Muscle layer of duodenum (tissue), 2 donors: Measurements from ENCODE around the gene PPY.
"Not testable (repeated sequence)": the region's sequence is repeated elsewhere in the genome, so short reads cannot be mapped to it uniquely, and the experiment has no call there.

Experiments
- H3K27ac ChIP-seq: one replicate; pipeline ENCODE4 v1.7.0; 2013; ENCODE audit warnings: mild to moderate bottlenecking, low read length
- H3K27me3 ChIP-seq: one replicate; pipeline ENCODE4 v1.7.0; 2013; ENCODE audit warnings: low read depth, mild to moderate bottlenecking, control low read depth, low read length
- H3K36me3 ChIP-seq, 2 donors: one replicate each; pipeline ENCODE4 v1.7.0; 2013; ENCODE audit warnings: low read length in 2 of 2, control low read depth in 1 of 2, mild to moderate bottlenecking in 1 of 2; ENCODE audit not compliant: insufficient read depth in 2 of 2, control insufficient read depth in 1 of 2
- H3K4me1 ChIP-seq, 2 donors: one replicate each; pipeline ENCODE4 v1.7.0; 2013; ENCODE audit warnings: low read length in 2 of 2, mild to moderate bottlenecking in 2 of 2, control low read depth in 1 of 2, moderate library complexity in 1 of 2; ENCODE audit not compliant: insufficient read depth in 2 of 2, control insufficient read depth in 1 of 2
- H3K4me3 ChIP-seq, 2 donors: one replicate each; pipeline ENCODE4 v1.7.0; 2013; ENCODE audit warnings: low read length in 2 of 2, low read depth in 1 of 2, mild to moderate bottlenecking in 1 of 2
- H3K9me3 ChIP-seq, 2 donors: one replicate each; pipeline ENCODE4 v1.7.0; 2013; ENCODE audit warnings: low read length in 2 of 2, control low read depth in 1 of 2, mild to moderate bottlenecking in 1 of 2; ENCODE audit not compliant: control insufficient read depth in 1 of 2
- donor health status: healthy.

Gene PPY

DNA sequence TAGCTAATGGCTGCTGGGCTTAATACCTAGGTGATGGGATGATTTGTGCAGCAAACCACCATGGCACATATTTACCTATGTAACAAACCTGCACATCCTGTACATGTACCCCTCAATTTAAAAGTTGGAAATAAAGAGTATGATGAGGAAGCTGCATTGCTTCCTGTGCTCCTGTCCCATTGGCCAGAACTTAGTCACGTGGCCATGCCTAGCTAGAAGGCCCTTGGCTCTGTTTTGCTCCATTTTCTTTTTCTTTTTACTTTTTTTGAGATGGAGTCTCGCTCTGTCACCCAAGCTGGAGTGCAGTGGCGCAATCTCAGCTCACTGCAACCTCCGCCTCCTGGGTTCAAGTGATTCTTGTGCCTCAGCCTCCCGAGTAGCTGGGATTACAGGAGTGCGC, 19.0 kb upstream of the PPY start:
- not testable (repeated sequence) for H3K27me3 ChIP-seq, H3K4me1 ChIP-seq, H3K36me3 ChIP-seq, H3K4me3 ChIP-seq, H3K27ac ChIP-seq, H3K9me3 ChIP-seq

DNA sequence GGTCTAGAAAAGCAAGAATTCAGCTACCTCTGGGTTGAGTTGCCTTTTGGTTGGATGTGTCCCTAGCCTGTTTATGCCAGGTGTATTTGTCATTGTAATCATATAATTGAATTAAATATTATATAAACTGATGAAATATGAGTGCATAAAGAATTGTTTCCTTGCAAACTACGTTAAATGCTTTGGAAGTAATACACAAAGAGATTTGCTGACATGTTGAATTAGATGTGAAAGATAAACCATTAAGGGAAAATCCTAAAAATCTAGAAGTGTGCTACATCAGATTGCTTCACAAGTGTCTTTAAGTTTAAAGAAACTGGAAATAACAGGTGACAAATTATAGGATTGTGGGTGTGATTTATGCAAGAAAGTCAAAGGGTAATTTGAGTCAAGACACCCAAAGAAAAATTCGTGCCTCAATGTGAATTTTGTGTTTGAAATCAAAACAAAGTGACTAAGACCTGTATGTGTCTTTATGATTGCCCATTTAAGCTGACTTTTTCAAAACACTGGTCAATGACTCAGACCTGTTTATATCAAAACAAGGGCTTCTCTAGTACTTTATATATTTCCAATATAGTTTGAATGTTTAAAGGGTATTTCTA, 16.6 kb upstream of the PPY start:
- no peak overlapping the region for H3K27ac ChIP-seq
- H3K4me3 ChIP-seq: no peak overlapping the region
- peaks cover 7% of the 10 kb centered on the region for H3K27me3 ChIP-seq
- no peaks in the 10 kb centered on the region for H3K36me3 ChIP-seq
- no peaks in the 10 kb centered on the region for H3K9me3 ChIP-seq
- no peaks in the 10 kb centered on the region for H3K4me1 ChIP-seq

DNA sequence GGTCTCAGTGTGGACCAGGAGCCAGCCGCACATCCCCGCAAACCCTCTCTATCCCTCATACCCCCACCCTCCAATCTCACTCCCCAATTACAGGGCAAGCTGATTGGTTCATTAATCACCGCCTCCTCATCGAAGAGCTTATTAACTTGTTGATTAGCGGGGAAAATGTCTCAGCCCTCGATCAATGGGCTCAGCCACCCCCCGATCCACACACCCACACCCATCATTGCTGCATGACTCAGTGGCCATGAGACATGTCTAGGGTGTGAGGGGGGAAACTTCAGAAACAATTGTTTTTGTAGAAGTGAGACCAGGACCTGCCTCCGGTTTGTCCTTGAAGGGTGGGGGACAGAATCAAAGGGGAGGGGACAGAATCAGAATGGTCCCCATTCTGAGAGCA, 13.9 kb upstream of the PPY start:
- Histone ChIP-seq H3K36me3 (no peaks in the 10 kb centered on the region), H3K27me3 (peaks cover 31% of the 10 kb centered on the region), H3K9me3 (no peaks in the 10 kb centered on the region), H3K27ac (no peak overlapping the region), H3K4me1 (peaks cover 0 to 9% of the 10 kb centered on the region in 2 donors), H3K4me3 (no peak overlapping the region)

DNA sequence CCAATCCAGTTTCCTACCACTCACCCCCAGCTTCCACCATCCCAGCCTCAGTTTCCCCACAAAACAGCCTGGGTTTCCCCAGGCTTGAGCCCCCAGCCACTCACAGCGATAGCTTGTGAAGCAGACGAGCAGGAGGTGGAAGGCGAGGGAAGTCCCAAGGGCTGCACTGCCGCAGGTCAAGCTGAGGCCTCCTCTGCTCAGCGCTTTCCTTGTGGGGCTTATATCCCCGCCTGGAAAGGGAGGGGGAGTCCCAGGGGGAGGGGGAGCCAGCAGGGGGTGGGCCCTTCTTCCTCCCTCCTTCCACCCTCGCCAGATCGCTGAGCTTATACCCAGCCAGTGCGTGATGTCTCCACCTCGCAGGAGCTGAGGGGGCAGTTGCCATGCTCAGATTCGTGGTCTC, 11.5 kb upstream of the PPY start, which contains the start of gene PYY:
Gene PYY, minus strand, starts transcription at position 195 of the 400 bp plus-strand sequence. CDS start 457 bp downstream, outside the sequence.
- H3K36me3 ChIP-seq: no peaks in the 10 kb centered on the region
- H3K27ac ChIP-seq: no peak within 1 kb of the TSS
- peaks cover 0 to 9% of the 10 kb centered on the region in 2 donors for H3K4me1 ChIP-seq
- peak within 1 kb of the TSS in 1 of 2 donors; percentile 6 for H3K4me3 ChIP-seq
- H3K27me3 ChIP-seq: peaks cover 36% of the 10 kb centered on the region
- no peaks in the 10 kb centered on the region for H3K9me3 ChIP-seq

DNA sequence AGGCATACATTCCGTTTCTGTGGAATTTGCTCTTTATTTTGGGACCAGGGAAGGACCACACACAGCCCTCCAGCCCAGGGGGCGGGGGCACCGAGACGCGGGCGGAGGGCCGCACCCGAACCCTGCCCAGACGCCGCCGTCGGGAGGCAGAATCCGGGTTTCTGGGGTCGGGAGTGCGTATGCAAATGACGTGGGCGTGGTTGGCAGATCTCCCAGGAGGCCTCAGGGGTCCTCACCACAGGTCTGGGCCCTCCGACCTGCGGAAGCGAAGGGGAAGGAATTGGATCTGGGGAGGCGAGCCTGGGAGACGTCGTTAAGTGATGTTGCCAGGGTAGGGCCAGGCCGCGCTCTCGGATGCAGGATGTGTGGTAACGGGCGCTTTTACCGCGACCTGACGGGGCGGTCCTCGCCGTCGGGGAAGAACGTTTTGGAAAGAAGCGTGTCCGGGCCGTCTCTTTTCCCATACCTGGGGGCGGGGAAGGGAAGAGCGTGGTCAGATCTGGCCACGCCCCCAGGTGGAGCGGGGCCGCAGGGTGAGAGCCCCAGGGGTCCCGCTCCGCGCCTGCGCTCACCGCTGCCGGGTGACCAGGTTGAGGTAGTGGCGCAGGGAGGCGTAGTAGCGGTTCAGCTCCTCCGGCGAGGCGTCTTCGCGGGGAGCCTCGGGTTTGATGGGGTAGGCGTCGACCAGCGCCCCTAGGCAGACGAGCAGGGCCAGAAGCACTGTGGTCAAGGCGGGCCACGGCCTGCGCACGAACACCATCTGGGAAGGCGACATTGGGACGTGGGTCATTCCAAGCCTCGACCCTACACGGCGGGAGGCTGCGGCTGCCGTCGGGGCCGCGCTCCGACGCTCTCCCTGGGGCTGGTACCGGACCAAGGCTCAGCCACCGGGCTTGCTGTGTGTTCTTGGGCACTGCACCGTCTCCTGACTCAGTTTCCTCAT, 10.7 kb upstream of the PPY start:
- Histone ChIP-seq H3K4me3 (peak overlapping the region in 1 of 2 donors; percentile 6), H3K9me3 (no peaks in the 10 kb centered on the region), H3K36me3 (no peaks in the 10 kb centered on the region), H3K4me1 (peaks cover 0 to 9% of the 10 kb centered on the region in 2 donors), H3K27me3 (peaks cover 36% of the 10 kb centered on the region), H3K27ac (no peak overlapping the region)

DNA sequence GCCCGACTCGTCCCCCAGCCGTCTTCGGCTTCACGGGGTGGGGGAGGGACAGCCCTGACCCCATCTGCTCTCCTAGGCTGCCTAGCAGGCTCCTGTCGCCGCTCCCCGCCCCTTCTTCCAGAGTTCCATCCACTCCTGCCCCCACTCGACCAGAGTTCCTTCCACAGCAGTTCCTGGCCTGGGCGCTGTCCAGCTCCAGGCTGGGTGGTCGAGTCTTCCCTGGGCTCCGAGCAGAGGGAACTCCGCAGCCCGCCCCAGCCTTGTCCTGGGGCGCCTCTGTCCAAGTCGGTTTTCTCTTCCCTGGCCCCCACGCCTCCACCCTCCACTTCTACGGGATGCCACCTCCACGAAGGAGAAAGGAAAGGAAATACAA, 10.1 kb upstream of the PPY start:
- H3K27me3 ChIP-seq: peaks cover 36% of the 10 kb centered on the region
- H3K4me3 ChIP-seq: no peak overlapping the region
- H3K4me1 ChIP-seq: peaks cover 0 to 9% of the 10 kb centered on the region in 2 donors
- H3K36me3 ChIP-seq: no peaks in the 10 kb centered on the region
- no peaks in the 10 kb centered on the region for H3K9me3 ChIP-seq
- H3K27ac ChIP-seq: no peak overlapping the region

DNA sequence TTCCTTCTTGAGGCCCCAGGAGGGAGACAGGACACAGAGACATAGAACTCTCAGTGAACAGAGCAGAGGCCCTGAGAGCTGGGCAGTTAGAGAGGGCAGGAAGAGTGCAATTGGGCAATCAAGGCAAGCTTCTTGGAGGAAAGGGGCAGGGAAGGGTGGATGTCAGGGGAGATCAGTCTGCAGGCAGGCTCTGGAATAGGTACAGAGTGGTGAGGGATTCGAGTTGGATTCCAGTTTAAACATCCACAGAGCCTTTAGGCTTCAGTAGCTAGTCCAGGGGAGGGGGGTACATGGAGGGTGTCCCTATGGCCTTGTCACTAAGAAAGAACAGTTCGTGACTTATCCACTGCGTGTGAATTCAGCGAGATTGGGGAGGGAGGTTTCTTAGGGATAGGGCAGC, 9.5 kb upstream of the PPY start:
- no peaks in the 10 kb centered on the region for H3K36me3 ChIP-seq
- no peaks in the 10 kb centered on the region for H3K9me3 ChIP-seq
- H3K27me3 ChIP-seq: peaks cover 36% of the 10 kb centered on the region
- H3K4me3 ChIP-seq: no peak overlapping the region
- H3K4me1 ChIP-seq: peaks cover 0 to 9% of the 10 kb centered on the region in 2 donors
- H3K27ac ChIP-seq: no peak overlapping the region

DNA sequence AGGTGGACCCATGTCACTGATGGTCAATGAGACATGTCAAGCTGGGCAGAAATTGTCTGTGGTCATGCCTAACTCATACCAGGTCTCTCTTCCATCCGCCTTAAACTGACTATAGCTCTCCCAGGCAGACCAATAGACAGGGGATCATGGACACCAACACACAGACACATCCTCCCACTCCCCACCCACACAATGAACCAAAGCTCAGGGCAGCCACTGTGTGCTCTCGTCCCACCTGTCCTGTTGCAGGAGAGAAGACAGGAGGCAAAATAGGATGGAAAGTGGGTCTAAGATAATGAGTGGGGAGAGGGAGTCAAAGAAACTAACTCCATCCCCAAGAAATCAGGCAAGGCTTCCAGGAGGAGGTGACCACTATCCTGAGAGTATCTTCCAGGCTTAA, 8.3 kb upstream of the PPY start:
- H3K4me3 ChIP-seq: no peak overlapping the region
- no peak overlapping the region for H3K27ac ChIP-seq
- peaks cover 0 to 9% of the 10 kb centered on the region in 2 donors for H3K4me1 ChIP-seq
- H3K36me3 ChIP-seq: no peaks in the 10 kb centered on the region
- H3K27me3 ChIP-seq: peaks cover 36% of the 10 kb centered on the region
- no peaks in the 10 kb centered on the region for H3K9me3 ChIP-seq

DNA sequence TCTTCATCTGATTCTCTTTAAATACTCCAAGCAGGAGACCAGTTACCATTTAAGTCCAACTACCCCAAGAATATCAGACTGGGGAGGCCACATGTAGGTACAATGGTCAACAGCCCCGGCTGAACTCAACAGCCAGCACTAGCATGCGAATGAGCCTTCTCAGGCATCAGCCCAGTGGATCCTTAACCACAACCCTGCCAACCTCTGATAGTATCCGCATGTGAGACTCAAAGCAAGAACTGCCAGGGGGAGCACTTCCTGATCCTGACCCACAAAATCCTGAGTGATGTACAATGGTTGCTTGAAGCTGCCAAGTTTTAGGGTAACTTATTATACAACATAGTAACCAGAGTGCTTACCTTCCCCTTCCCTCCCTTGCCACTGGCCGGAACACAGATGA, 7.5 kb upstream of the PPY start:
- Histone ChIP-seq H3K4me1 (peaks cover 0 to 9% of the 10 kb centered on the region in 2 donors), H3K27ac (no peak overlapping the region), H3K9me3 (no peaks in the 10 kb centered on the region), H3K27me3 (peaks cover 36% of the 10 kb centered on the region), H3K36me3 (no peaks in the 10 kb centered on the region), H3K4me3 (no peak overlapping the region)

DNA sequence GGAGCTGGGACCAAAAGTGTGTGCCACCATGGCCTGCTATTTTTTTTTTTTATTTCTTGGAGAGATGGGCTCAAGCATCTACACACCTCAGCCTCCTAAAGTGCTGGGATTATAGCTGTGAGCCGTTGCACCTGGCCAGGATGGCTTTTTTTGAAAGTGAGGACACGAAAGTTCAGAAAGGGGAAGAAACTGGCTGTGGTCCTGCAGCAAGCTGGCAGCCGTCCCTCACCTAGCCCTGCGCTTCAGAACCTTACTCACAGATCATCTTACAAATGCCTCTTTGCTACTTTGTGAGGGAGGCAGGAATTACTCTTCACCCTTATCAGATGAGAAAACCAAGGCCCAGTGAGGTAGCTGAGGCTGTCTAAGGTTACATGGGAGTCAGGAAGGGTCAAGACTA, 4.5 kb upstream of the PPY start:
- H3K36me3 ChIP-seq: no peaks in the 10 kb centered on the region
- peaks cover 10% of the 10 kb centered on the region for H3K27me3 ChIP-seq
- no peak overlapping the region for H3K27ac ChIP-seq
- no peak overlapping the region for H3K4me3 ChIP-seq
- H3K4me1 ChIP-seq: no peaks in the 10 kb centered on the region
- no peaks in the 10 kb centered on the region for H3K9me3 ChIP-seq

DNA sequence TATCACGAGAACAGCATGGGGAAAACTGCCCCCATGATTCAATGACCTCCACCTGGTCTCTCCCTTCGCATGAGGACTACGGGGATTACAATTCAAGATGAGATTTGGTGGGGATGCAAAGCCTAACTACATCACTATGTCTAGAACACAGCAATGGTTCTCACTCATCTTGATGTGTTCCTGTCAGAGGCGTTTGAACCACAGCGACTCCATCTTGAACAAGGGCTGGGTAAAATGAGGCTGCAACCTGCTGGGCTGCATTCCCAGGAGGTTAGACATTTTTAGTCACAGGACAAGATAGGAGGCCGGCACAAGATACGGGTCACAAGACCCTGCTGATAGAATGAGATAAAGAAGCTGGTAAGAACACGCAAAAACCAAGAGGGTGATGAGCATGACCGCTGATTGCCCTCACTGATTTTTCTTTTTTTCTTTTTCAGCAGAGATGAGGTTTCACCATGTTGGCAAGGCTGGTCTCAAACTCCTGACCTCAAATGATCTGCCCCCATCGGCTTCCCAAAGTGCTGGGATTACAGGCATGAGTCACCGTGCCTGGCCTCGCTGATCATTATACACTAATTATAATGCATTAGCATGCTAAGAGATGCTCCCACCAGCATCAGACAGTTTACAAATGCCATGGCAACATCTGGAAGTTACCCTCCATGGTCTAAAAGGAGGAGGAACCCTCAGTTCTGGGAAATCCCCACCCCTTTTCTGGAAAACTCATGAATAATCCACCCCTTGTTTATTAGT, 3.0 kb upstream of the PPY start:
- Histone ChIP-seq H3K4me3 (no peak overlapping the region), H3K27ac (no peak overlapping the region), H3K27me3 (no peaks in the 10 kb centered on the region), H3K9me3 (no peaks in the 10 kb centered on the region), H3K4me1 (no peaks in the 10 kb centered on the region), H3K36me3 (no peaks in the 10 kb centered on the region)
